ENCODE measurements around the gene TNIK.

Gene TNIK

GRCh38 chr3:171352387-171352935, 107.7 kb downstream of the TNIK start:
- TF ChIP-seq, protein P1, sequence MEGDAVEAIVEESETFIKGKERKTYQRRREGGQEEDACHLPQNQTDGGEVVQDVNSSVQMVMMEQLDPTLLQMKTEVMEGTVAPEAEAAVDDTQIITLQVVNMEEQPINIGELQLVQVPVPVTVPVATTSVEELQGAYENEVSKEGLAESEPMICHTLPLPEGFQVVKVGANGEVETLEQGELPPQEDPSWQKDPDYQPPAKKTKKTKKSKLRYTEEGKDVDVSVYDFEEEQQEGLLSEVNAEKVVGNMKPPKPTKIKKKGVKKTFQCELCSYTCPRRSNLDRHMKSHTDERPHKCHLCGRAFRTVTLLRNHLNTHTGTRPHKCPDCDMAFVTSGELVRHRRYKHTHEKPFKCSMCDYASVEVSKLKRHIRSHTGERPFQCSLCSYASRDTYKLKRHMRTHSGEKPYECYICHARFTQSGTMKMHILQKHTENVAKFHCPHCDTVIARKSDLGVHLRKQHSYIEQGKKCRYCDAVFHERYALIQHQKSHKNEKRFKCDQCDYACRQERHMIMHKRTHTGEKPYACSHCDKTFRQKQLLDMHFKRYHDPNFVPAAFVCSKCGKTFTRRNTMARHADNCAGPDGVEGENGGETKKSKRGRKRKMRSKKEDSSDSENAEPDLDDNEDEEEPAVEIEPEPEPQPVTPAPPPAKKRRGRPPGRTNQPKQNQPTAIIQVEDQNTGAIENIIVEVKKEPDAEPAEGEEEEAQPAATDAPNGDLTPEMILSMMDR (conservative IDR thresholded peaks at IDR 0.05; ENCODE audit: low read length): no peak
- DNase-seq (ENCODE audit: low read depth): no peak
- no peak overlapping the region for H3K4me3 ChIP-seq (ENCODE audit: low read length)

- peak; percentile 94 for DNase-seq (ENCODE audit: low read depth)
- TF ChIP-seq, protein P1 (conservative IDR thresholded peaks at IDR 0.05; ENCODE audit: low read length): no peak
These were observed 108.5 kb downstream of the TNIK start for GRCh38 chr3:171351676-171352075.

GRCh38 chr3:171350364-171350763, 109.8 kb downstream of the TNIK start:
- no peak for DNase-seq (ENCODE audit: low read depth)
- TF ChIP-seq, protein P1 (conservative IDR thresholded peaks at IDR 0.05; ENCODE audit: low read length): no peak

More at GRCh38 chr3:171351676-171352075, 108.5 kb downstream of the TNIK start:
- H3K4me3 ChIP-seq (ENCODE audit: low read length): no peak overlapping the region

DNA sequence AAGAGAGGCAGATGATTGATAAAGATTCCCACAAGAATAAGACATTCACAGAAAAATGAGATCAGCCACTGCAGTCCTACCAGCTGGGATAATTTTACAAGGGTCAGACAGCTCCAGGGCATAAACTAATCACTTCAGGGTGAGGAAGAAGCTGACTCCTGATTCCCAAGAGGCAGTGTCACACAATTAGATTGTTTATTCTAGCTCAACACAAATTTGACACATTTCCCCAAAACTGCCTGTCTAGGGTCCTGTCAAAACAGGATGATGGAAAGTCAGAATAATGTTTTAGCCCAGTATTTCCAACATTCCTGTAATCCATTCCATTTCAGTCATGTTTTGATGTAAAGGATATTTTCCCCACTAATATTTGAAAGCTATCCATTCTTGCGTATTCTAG, 110.8 kb downstream of the TNIK start:
- no peak overlapping the region for H3K4me3 ChIP-seq (ENCODE audit: low read length)
- TF ChIP-seq, protein P1 (conservative IDR thresholded peaks at IDR 0.05; ENCODE audit: low read length): no peak
- DNase-seq (ENCODE audit: low read depth): peak; percentile 9

More at GRCh38 chr3:171350364-171350763, 109.8 kb downstream of the TNIK start:
- H3K4me3 ChIP-seq (ENCODE audit: low read length): no peak overlapping the region

GRCh38 chr3:171348121-171348520, 112.1 kb downstream of the TNIK start:
- DNase-seq (ENCODE audit: low read depth): peak; percentile 35
- H3K4me3 ChIP-seq (ENCODE audit: low read length): no peak overlapping the region
- TF ChIP-seq, protein P1 (conservative IDR thresholded peaks at IDR 0.05; ENCODE audit: low read length): no peak

GRCh38 chr3:171347301-171348039, 112.7 kb downstream of the TNIK start:
- DNase-seq (ENCODE audit: low read depth): peak; percentile 28
- TF ChIP-seq, protein P1 (conservative IDR thresholded peaks at IDR 0.05; ENCODE audit: low read length): no peak
- H3K4me3 ChIP-seq (ENCODE audit: low read length): no peak overlapping the region
